ENCODE measurements around the gene EFHD2.

EFHD2 gene

GRCh38 chr1:15475752-15476314 lies 66.1 kb downstream of the EFHD2 start, which contains the start of gene CELA2B:
TSS of gene CELA2B (plus strand) at chr1:15476104. CDS start at chr1:15476126, 22 bp downstream.
- no peak for FAIRE-seq
- DNase-seq (ENCODE audit: low spot score), result no peak

- FAIRE-seq (no peak), DNase-seq (ENCODE audit: low spot score) (no peak)
These were observed 67.2 kb downstream of the EFHD2 start for GRCh38 chr1:15476927-15477326.

GRCh38 chr1:15477646-15478212 lies 68.0 kb downstream of the EFHD2 start:
- no peak for FAIRE-seq
- no peak for DNase-seq (ENCODE audit: low spot score)

All from RCC 7860 (cell line).